ENCODE results near the gene EFCAB8. TPM values are rescaled to one million over a fixed set of nuclear protein-coding genes. Genes with fewer than 3 reads are reported as not detected.
A peak's percentile ranks its signal among the peaks of the same experiment; 100 is the strongest.
"Not testable (repeated sequence)": the region's sequence is repeated elsewhere in the genome, so short reads cannot be mapped to it uniquely, and the experiment has no call there.

Gene EFCAB8
- total RNA-seq, 1 donor from 2014 or later: not detected

DNA sequence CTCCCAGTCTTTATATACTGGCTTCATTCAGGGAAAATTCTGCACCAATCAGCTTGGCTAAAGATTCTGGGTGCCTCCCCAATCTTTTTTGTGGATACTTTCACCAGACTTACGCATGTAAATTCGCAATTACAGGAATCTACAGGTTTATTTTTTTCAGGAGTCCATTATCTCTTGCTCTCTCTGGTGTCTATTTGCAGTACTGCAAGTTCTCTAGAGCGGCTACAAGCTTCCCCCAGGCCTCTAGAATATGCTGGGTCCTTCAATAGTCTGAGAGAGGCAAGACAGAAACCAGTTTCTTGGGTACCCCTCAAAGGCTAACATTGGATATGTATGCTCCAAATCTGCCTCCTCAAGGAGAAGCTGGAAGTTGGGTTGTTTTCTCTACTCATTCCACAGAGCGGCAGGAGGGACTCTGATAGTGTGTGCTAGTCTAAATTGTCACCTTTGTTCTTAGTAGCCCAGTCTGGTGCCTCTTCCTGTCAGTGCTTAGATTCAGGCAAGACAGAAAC, 87.0 kb downstream of the EFCAB8 start:
- peak; percentile 22 for DNase-seq (ENCODE audit: low read depth)

DNA sequence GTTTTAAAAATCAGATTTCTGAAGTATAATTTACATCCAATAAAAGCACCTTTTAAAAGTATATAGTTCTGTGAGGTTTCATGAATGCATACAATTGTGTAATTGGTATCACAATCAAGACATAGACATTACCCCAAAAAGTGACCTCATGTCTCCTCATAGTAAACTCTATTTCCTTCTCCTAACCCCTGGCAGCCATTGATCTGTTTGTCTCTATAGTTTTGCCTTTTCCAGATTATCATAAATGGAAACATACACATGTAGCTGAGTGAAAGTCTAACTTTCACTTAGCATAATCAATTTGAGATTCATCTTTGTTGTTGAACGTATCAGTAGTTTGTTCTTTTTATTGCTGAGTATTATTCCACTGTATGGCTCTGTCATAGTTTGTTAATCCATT, 87.9 kb downstream of the EFCAB8 start:
- no peak for DNase-seq (ENCODE audit: low read depth)

DNA sequence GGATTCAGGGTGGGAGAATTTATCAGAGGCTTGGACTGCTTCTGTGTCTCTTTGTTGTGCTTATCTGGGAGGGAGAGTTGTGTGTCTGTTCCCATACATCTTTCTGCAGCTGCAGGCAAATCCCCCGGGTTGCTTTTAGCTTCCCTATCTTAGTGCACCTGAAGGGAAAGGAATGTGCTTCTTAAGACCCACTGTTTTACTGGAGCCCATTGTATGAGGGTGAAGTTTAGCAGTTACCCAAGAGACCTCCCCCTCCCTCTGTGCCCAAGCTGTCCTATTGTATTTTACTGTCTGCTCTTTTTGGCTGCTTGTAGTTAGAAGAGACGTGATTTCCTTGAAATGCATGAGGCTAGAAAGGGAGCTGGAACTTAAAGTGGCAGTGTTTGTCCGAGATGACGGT, 91.8 kb downstream of the EFCAB8 start:
- not testable (repeated sequence) for DNase-seq (ENCODE audit: low read depth)

- peak; percentile 30 for DNase-seq (ENCODE audit: low read depth)
These were observed 98.7 kb downstream of the EFCAB8 start for GRCh38 chr20:32957459-32957858.

- no peak for DNase-seq (ENCODE audit: low read depth)
These were observed 99.9 kb downstream of the EFCAB8 start for GRCh38 chr20:32958574-32958973.

- DNase-seq (ENCODE audit: low read depth): no peak
These were observed 100.9 kb downstream of the EFCAB8 start for GRCh38 chr20:32959351-32960221.

DNA sequence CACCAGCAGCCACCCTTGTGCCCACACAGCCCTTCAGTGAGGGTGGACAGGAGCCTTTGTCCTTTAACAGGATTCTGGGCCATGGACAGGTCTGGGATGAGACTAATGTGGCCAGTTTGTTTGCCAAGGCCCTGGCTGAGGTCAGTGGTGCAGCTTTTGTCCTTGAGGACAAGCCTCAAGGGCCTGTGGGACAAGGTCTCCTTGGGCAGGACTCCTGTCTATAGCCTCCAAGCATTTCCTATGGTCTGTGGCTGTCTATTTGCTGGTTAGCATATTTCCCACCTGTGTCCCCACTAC, 101.4 kb downstream of the EFCAB8 start:
- no peak for DNase-seq (ENCODE audit: low read depth)

- DNase-seq (ENCODE audit: low read depth): no peak
These were observed 102.4 kb downstream of the EFCAB8 start for GRCh38 chr20:32960849-32961731.

- no peak for DNase-seq (ENCODE audit: low read depth)
These were observed 103.3 kb downstream of the EFCAB8 start for GRCh38 chr20:32962053-32962452.

DNA sequence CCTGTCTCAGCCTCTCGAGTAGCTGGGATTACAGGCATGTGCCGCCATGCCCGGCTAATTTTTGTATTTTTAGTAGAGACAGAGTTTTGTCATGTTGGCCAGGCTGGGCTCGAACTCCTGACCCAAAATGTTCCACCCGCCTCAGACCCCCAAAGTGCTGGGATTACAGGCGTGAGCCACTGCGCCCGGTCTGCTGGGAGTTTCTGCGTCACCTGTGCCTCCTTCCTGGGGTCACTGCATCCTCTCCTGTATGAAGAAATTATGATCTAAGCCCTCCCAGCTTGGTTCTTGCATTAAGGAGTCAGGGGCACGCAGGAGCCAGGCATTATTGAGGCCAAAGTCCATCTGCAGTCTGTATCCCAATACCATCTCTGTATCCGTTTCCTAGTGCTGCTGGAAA, 103.9 kb downstream of the EFCAB8 start:
- DNase-seq (ENCODE audit: low read depth): not testable (repeated sequence)

DNA sequence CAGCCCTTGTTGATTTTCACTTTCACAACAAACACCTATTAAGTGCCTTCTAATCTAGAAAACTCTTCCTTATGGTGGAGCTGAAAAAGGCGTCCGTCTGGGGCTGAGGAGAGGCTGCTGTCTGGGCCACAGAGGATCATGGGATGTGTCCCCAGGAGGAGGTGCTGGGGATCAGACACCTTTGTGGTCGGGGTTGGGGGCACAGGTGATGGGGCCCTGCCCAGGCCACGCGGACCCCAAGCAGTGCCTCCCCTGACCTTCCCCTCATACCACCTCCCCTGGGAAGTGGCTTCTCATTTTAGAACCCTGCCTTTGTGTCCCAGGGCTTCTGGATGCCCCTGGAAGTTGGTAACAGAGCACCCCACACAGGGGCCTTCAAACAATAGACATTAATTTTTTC, 104.5 kb downstream of the EFCAB8 start:
- no peak for DNase-seq (ENCODE audit: low read depth)

- DNase-seq (ENCODE audit: low read depth): no peak
These were observed 105.9 kb downstream of the EFCAB8 start for GRCh38 chr20:32964575-32964974.

GRCh38 chr20:32965115-32965514, 106.4 kb downstream of the EFCAB8 start:
- DNase-seq (ENCODE audit: low read depth): no peak

GRCh38 chr20:32965581-32966373, 107.1 kb downstream of the EFCAB8 start:
- no peak for DNase-seq (ENCODE audit: low read depth)

- DNase-seq (ENCODE audit: low read depth): no peak
These were observed 107.7 kb downstream of the EFCAB8 start for GRCh38 chr20:32966382-32966781.

GRCh38 chr20:32966881-32967781, 108.4 kb downstream of the EFCAB8 start:
- DNase-seq (ENCODE audit: low read depth): no peak

DNA sequence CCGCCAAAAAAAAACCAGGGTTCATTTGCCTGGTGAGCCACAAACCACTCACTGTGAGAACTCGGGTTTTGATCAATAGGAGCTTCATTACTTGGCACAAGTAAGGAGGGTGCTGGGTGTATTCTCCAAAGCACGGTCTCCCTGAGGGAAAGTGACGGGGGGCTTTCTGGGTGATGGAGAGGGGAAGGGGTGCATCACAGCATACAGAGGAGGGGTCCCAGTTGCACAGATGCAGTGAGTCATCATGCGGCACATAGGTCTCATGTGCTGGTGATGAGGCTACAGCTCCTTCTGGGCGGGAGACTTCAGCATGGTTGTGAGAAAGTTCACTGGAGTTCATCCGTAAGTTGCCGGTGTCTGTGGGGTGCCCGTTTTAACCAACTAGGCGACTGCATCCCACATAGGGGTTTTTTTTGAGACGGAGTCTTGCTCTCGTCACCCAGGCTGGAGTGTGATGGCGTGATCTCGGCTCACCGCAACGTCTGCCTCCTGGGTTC, 109.3 kb downstream of the EFCAB8 start:
- DNase-seq (ENCODE audit: low read depth): no peak

DNA sequence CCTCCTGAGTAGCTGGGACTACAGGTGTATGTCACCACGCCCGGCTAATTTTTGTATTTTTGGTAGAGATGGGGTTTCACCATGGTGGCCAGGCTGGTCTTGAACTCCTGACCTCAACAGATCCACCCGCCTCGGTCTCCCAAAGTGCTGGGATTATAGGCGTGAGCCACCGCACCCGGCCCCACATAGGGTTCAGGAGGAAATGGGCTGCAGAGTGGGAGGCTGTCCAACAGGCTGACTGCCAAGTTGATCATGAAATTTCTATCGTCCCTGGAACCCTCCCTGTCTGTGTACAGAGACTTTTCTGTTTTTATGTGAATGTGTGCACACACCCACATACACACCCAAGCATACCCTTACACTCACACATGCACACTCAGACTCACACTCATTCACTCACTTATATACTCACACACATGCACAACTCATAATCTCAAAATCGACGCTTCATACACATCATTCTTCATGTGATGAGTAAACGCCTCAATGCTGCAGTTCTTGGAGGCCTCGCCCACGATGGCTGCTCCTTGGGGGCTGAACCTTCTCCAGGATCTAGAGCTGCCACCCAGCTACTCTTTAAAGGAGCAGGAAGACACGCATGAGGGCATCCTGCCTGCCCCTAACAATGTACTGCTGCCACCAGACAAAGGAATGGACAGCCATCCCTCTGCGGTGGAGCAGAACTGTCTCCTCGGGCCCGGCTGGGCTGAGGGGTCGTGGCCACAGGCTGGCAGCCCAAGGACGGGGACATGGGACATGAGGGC, 109.9 kb downstream of the EFCAB8 start:
- no peak for DNase-seq (ENCODE audit: low read depth)

DNA sequence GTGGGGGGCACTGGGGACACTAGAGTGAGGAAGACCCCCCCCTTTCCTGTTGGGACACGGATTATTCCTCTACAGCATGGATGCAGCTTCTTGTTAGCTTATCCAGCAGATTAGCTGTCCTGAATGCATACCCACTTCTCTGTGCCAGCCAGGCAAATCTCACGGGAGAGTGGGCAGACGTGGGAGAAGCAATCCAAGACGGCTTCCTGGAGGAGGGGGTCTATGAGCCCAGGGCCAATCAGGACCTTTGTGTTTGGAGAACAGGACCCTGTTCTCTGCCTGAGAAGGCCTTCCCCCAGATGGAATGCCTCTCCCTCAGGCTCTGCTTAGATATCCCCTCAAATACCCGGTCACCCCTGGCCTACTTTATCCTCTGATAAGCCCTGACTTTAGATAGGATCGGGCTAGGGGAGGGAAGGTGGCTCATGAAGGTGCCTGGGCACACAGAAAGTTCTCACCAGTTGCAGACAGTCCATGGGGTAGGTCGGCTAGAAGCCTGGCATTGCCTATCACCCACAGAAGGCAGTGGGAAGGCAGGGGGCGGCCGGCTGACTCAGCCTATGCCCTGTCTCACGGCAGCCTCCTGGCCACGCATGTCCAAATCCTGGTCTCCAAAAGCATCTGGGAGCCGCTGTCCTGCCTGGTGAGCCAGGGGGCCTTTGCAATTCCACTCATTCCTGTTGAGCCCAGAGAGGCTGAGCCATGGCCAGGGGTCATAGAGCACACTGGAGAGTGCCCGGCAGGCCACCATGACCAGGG, 110.8 kb downstream of the EFCAB8 start:
- DNase-seq (ENCODE audit: low read depth): no peak

Data from myocyte (in vitro differentiated cells).